CD4-positive, alpha-beta memory T cell (primary cell): ENCODE data around the gene FBXO21. TPM values are rescaled to one million over a fixed set of nuclear protein-coding genes. Genes with fewer than 3 reads are reported as not detected.
A peak's percentile ranks its signal among the peaks of the same experiment; 100 is the strongest.

Experiments used
- CTCF ChIA-PET: fragments of 350-600 bp; sonication (Branson Sonifier 250); formaldehyde crosslinking; loops from one replicate; lab custom pipeline; 2021; ENCODE audit warnings: inconsistent platforms; ENCODE audit not compliant: partially characterized antibody; lab: Charles Lee
- POLR2A ChIA-PET: fragments of 350-600 bp; sonication (Branson Sonifier 250); formaldehyde crosslinking; loops from one replicate; lab custom pipeline; 2021; ENCODE audit not compliant: partially characterized antibody; lab: Charles Lee
- DNase-seq, 5 donors: peaks; one replicate each; pipeline versions ENCODE4 v3.0.0 to v3.0.0-alpha.2; 2020 to 2022; ENCODE audit warnings: mixed read lengths in 1 of 5
- H3K27ac ChIP-seq: one replicate; pipeline ENCODE4 v1.7.0; 2013; ENCODE audit warnings: low read depth, low read length
- H3K27me3 ChIP-seq: 2 replicates; pipeline ENCODE4 v1.7.0; 2013; ENCODE audit warnings: mild to moderate bottlenecking, low read length, moderate library complexity; ENCODE audit not compliant: insufficient read depth
- H3K36me3 ChIP-seq: 2 replicates; pipeline ENCODE4 v1.7.0; 2013; ENCODE audit warnings: mild to moderate bottlenecking, low read length, moderate library complexity; ENCODE audit not compliant: insufficient read depth
- H3K4me1 ChIP-seq: 2 replicates; pipeline ENCODE4 v1.7.0; 2013; ENCODE audit warnings: mild to moderate bottlenecking, low read length, moderate library complexity; ENCODE audit not compliant: insufficient read depth
- H3K4me3 ChIP-seq, 2 donors: one replicate each; pipeline ENCODE4 v1.7.0; 2013; ENCODE audit warnings: low read length in 2 of 2, mild to moderate bottlenecking in 1 of 2
- H3K9me3 ChIP-seq, 2 donors: one replicate each; pipeline ENCODE4 v1.7.0; 2013; ENCODE audit warnings: low read length in 2 of 2, control low read depth in 1 of 2; ENCODE audit not compliant: control insufficient read depth in 1 of 2
- H3K27ac Mint-ChIP-seq, 7 donors: one replicate each; pipeline ENCODE4 v1.8.0; 2020 to 2021; ENCODE audit warnings: mixed read lengths in 7 of 7, mild to moderate bottlenecking in 6 of 7, inconsistent platforms in 3 of 7, moderate library complexity in 3 of 7
- H3K27me3 Mint-ChIP-seq, 2 donors: one replicate each; pipeline ENCODE4 v1.8.0; 2020 to 2021; ENCODE audit warnings: mixed read lengths in 2 of 2
- H3K36me3 Mint-ChIP-seq, 2 donors: one replicate each; pipeline ENCODE4 v1.8.0; 2020 to 2021; ENCODE audit warnings: mixed read lengths in 2 of 2, inconsistent platforms in 1 of 2, mild to moderate bottlenecking in 1 of 2
- H3K4me1 Mint-ChIP-seq, 4 donors: one replicate each; pipeline ENCODE4 v1.8.0; 2020 to 2021; ENCODE audit warnings: mixed read lengths in 4 of 4, mild to moderate bottlenecking in 1 of 4
- H3K4me3 Mint-ChIP-seq, 8 donors: one replicate each; pipeline ENCODE4 v1.8.0; 2020 to 2021; ENCODE audit warnings: mixed read lengths in 8 of 8, mild to moderate bottlenecking in 7 of 8, moderate library complexity in 6 of 8, inconsistent platforms in 3 of 8
- H3K9me3 Mint-ChIP-seq, 8 donors: one replicate each; pipeline ENCODE4 v1.8.0; 2020 to 2021; ENCODE audit warnings: mixed read lengths in 8 of 8, mild to moderate bottlenecking in 5 of 8, inconsistent platforms in 3 of 8, moderate library complexity in 1 of 8
- intact Hi-C: fragments of 100-400 bp; cut with micrococcal nuclease; formaldehyde crosslinking; loops from one replicate; pipeline ENCODE4 v1.15.1; 2023
- polyA plus RNA-seq, 2 donors: library from polyadenylated mRNA; unstranded; fragments of 300-500 nt; fragmentation: Illumina TruSeq; gene quantifications; one replicate each; pipeline ENCODE4 v1.2.3, GENCODE V29; 2021
- total RNA-seq, 2 experiments: library from RNA; stranded (reverse); gene quantifications; one replicate each; pipeline ENCODE4 v1.2.3, GENCODE V29; 2021

FBXO21 gene
- total and polyA plus RNA-seq, 4 experiments from 2014 or later: 41.9 to 61.4 (median 49.9) TPM

GRCh38 chr12:117127933-117128823, 62.1 kb downstream of the FBXO21 start:
- Mint-ChIP-seq H3K4me1 (peaks cover 0 to 7% (median 3%) of the 10 kb centered on the region in 4 donors), H3K4me3 (no peak overlapping the region), H3K27me3 (no peaks in the 10 kb centered on the region), H3K9me3 (no peaks in the 10 kb centered on the region), H3K36me3 (no peaks in the 10 kb centered on the region), H3K27ac (peak overlapping the region in 2 of 7 donors; percentile 18 to 49)
- ChIA-PET CTCF (no interaction called here), POLR2A (no interaction called here)
- intact Hi-C loops: no loop called here
- Histone ChIP-seq H3K27ac (no peak overlapping the region), H3K4me1 (no peaks in the 10 kb centered on the region), H3K4me3 (no peak overlapping the region), H3K27me3 (no peaks in the 10 kb centered on the region), H3K9me3 (no peaks in the 10 kb centered on the region), H3K36me3 (no peaks in the 10 kb centered on the region)
- no peak for DNase-seq

DNA sequence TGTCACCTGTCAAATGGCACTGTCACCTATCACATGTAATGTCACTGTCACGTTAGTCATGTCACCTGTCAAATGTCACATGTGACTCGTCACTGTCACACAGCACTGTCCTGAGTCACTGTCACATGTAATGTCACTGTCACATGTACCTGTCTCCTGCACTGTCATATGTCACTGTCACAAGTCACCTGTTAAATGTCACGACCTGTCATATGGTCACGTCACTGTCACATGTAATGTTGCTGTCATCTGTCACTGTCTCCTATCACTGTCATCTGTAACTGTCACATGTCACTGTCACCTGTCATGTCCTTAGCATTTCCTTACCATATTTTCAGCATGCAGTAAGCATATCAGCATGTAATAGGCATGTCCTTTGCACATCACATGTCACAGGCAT, 63.9 kb downstream of the FBXO21 start:
- Mint-ChIP-seq H3K9me3 (no peaks in the 10 kb centered on the region), H3K27ac (no peak overlapping the region), H3K36me3 (no peaks in the 10 kb centered on the region)

DNA sequence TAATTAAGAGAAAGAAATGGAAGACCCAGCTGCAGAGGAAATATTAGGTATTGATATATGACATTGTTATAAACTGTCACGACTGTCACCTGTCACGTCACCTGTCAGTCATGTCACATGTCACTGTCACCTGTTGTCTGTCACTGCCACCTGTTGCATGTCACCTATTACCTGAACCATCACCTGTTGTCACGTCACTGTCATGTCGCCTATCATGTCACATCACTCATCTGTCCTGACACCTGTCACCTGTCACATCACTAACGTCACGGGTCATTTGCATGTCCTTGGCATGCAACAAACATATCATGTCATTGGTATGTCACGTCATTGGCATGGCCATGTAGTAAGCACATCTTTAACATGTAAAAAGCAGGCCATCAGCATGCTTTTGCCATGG, 64.5 kb downstream of the FBXO21 start:
- no peak overlapping the region for H3K4me3 Mint-ChIP-seq
- intact Hi-C loops: no loop called here

More for the DNA sequence above, 63.9 kb downstream of the FBXO21 start:
- Histone ChIP-seq H3K36me3 (no peaks in the 10 kb centered on the region), H3K4me1 (no peaks in the 10 kb centered on the region), H3K27ac (no peak overlapping the region), H3K27me3 (no peaks in the 10 kb centered on the region), H3K4me3 (no peak overlapping the region), H3K9me3 (no peaks in the 10 kb centered on the region)
- H3K4me3 Mint-ChIP-seq: no peak overlapping the region
- no peaks in the 10 kb centered on the region for H3K27me3 Mint-ChIP-seq
- ChIA-PET CTCF (no interaction called here), POLR2A (no interaction called here)
- intact Hi-C loops: no loop called here
- no peak for DNase-seq
- peaks cover 0 to 7% (median under 1%) of the 10 kb centered on the region in 4 donors for H3K4me1 Mint-ChIP-seq

GRCh38 chr12:117125272-117125613, 65.0 kb downstream of the FBXO21 start:
- POLR2A ChIA-PET: no interaction called here

More for the DNA sequence above, 64.5 kb downstream of the FBXO21 start:
- ChIA-PET POLR2A (no interaction called here), CTCF (no interaction called here)
- Histone ChIP-seq H3K27ac (no peak overlapping the region), H3K9me3 (no peaks in the 10 kb centered on the region), H3K4me3 (no peak overlapping the region), H3K27me3 (no peaks in the 10 kb centered on the region), H3K4me1 (no peaks in the 10 kb centered on the region), H3K36me3 (no peaks in the 10 kb centered on the region)
- Mint-ChIP-seq H3K27ac (peak overlapping the region in 1 of 7 donors; percentile 55), H3K27me3 (no peaks in the 10 kb centered on the region), H3K4me1 (peaks cover 0 to 7% (median under 1%) of the 10 kb centered on the region in 4 donors), H3K36me3 (no peaks in the 10 kb centered on the region), H3K9me3 (no peaks in the 10 kb centered on the region)
- no peak for DNase-seq

GRCh38 chr12:117124421-117125271, 65.6 kb downstream of the FBXO21 start:
- Histone ChIP-seq H3K4me1 (no peaks in the 10 kb centered on the region), H3K27me3 (no peaks in the 10 kb centered on the region), H3K4me3 (no peak overlapping the region), H3K36me3 (no peaks in the 10 kb centered on the region), H3K9me3 (no peaks in the 10 kb centered on the region), H3K27ac (no peak overlapping the region)
- Mint-ChIP-seq H3K4me3 (no peak overlapping the region), H3K27me3 (no peaks in the 10 kb centered on the region), H3K9me3 (no peaks in the 10 kb centered on the region), H3K27ac (peak overlapping the region in 1 of 7 donors; percentile 82), H3K36me3 (no peaks in the 10 kb centered on the region), H3K4me1 (peaks cover 0 to 7% (median under 1%) of the 10 kb centered on the region in 4 donors)
- CTCF ChIA-PET: interaction anchor here (1.3 kb wide), 1 partner anchor 421 kb away, joined by 3 read pairs; no protein-coding TSS in a partner anchor
- POLR2A ChIA-PET: no interaction called here
- DNase-seq: no peak
- intact Hi-C loops: no loop called here

More at GRCh38 chr12:117125272-117125613, 65.0 kb downstream of the FBXO21 start:
- Mint-ChIP-seq H3K4me3 (no peak overlapping the region), H3K27me3 (no peaks in the 10 kb centered on the region), H3K27ac (no peak overlapping the region), H3K36me3 (no peaks in the 10 kb centered on the region), H3K9me3 (no peaks in the 10 kb centered on the region), H3K4me1 (peaks cover 0 to 7% (median under 1%) of the 10 kb centered on the region in 4 donors)
- Histone ChIP-seq H3K4me1 (no peaks in the 10 kb centered on the region), H3K27me3 (no peaks in the 10 kb centered on the region), H3K27ac (no peak overlapping the region), H3K36me3 (no peaks in the 10 kb centered on the region), H3K4me3 (no peak overlapping the region), H3K9me3 (no peaks in the 10 kb centered on the region)
- intact Hi-C loops: no loop called here
- no peak for DNase-seq
- CTCF ChIA-PET: no interaction called here

DNA sequence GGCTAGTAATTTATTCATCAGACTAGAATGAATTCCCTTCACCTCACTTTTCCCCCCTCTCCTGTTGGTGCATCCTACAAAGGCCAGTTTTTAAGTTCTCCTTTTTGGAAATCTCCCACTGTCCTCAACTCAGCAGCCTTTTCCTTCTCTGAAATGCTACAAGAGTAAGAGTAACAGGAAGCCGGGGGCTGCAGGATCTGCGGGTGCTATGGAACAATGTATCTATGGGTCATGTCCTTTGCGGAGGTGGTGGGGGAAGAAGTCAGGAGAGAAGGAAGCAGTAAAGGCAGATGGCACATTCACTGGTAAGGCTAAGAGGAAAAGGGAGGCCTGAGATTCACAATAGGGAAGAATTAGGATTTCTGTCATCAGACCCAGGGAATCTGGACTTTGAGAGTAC, 68.8 kb downstream of the FBXO21 start:
- no peak for DNase-seq
- H3K27ac Mint-ChIP-seq: no peak overlapping the region

GRCh38 chr12:117120787-117121186, 69.5 kb downstream of the FBXO21 start:
- no peaks in the 10 kb centered on the region for H3K27me3 ChIP-seq
- H3K27ac ChIP-seq: no peak overlapping the region
- DNase-seq: no peak
- Mint-ChIP-seq H3K4me3 (no peak overlapping the region), H3K36me3 (no peaks in the 10 kb centered on the region), H3K27me3 (no peaks in the 10 kb centered on the region), H3K27ac (no peak overlapping the region), H3K9me3 (no peaks in the 10 kb centered on the region), H3K4me1 (peaks cover 0 to under 1% (median under 1%) of the 10 kb centered on the region in 4 donors)
- CTCF ChIA-PET: interaction anchor here (0.7 to 6.6 kb wide), 15 partner anchors 8 to 420 kb away, joined by 3 to 187 read pairs (median 4); no protein-coding TSS in a partner anchor
- no peak overlapping the region for H3K4me3 ChIP-seq
- POLR2A ChIA-PET: no interaction called here
- intact Hi-C loops: no loop called here
- no peaks in the 10 kb centered on the region for H3K4me1 ChIP-seq
- H3K9me3 ChIP-seq: no peaks in the 10 kb centered on the region
- H3K36me3 ChIP-seq: no peaks in the 10 kb centered on the region

More for the DNA sequence above, 68.8 kb downstream of the FBXO21 start:
- H3K36me3 Mint-ChIP-seq: no peaks in the 10 kb centered on the region
- intact Hi-C loops: no loop called here
- ChIA-PET POLR2A (no interaction called here), CTCF (interaction anchor here (1.2 to 6.6 kb wide), 5 partner anchors 9 to 415 kb away, joined by 4 to 187 read pairs (median 4); no protein-coding TSS in a partner anchor)
- H3K27ac ChIP-seq: no peak overlapping the region
- H3K27me3 Mint-ChIP-seq: no peaks in the 10 kb centered on the region
- H3K9me3 Mint-ChIP-seq: no peaks in the 10 kb centered on the region
- H3K4me1 Mint-ChIP-seq: peaks cover 0 to 2% (median under 1%) of the 10 kb centered on the region in 4 donors
- H3K4me1 ChIP-seq: no peaks in the 10 kb centered on the region
- no peaks in the 10 kb centered on the region for H3K36me3 ChIP-seq
- no peaks in the 10 kb centered on the region for H3K9me3 ChIP-seq
- no peak overlapping the region for H3K4me3 ChIP-seq
- H3K4me3 Mint-ChIP-seq: no peak overlapping the region
- no peaks in the 10 kb centered on the region for H3K27me3 ChIP-seq
